Natural killer cell (primary cell): ENCODE measurements around the gene GPR78. TPM values are rescaled to one million over a fixed set of nuclear protein-coding genes. Genes with fewer than 3 reads are reported as not detected.

Source experiments
- ATAC-seq, 3 donors: fragments of 150-1000 bp in 2 of 3; fragments of 200-7000 bp in 1 of 3; cut with Tn5 transposase; 1 replicate in 1 of 3; 2 replicates in 2 of 3; pipeline ENCODE4 v1.10.0; 2021; ENCODE audit warnings: mild to moderate bottlenecking in 2 of 3, moderate library complexity in 2 of 3
- DNase-seq, 2 donors: peaks; one replicate each; pipeline versions ENCODE4 v3.0.0 to v3.0.0-alpha.2; 2013 to 2021; ENCODE audit warnings: mixed read lengths in 1 of 2
- H3K27ac ChIP-seq: one replicate; pipeline ENCODE4 v1.5.1; 2013; ENCODE audit warnings: mild to moderate bottlenecking, low read length
- H3K27me3 ChIP-seq: one replicate; pipeline ENCODE4 v1.6.1; 2013; ENCODE audit warnings: low read length; ENCODE audit not compliant: control insufficient read depth, insufficient read depth
- H3K36me3 ChIP-seq: one replicate; pipeline ENCODE4 v1.6.1; 2013; ENCODE audit warnings: low read length; ENCODE audit not compliant: control insufficient read depth, insufficient read depth
- H3K4me1 ChIP-seq: one replicate; pipeline ENCODE4 v1.6.1; 2013; ENCODE audit warnings: low read length; ENCODE audit not compliant: control insufficient read depth, insufficient read depth
- H3K4me3 ChIP-seq: one replicate; pipeline ENCODE4 v1.5.1; 2013; ENCODE audit warnings: low read length
- H3K9me3 ChIP-seq: one replicate; pipeline ENCODE4 v1.6.1; 2013; ENCODE audit warnings: low read length; ENCODE audit not compliant: control insufficient read depth, insufficient read depth
- H3K27ac Mint-ChIP-seq, 2 donors: one replicate each; pipeline ENCODE4 v1.8.0; 2022; ENCODE audit warnings: mild to moderate bottlenecking in 2 of 2, mixed read lengths in 2 of 2, moderate library complexity in 1 of 2
- H3K27me3 Mint-ChIP-seq, 2 donors: one replicate each; pipeline ENCODE4 v1.8.0; 2022; ENCODE audit warnings: low read depth in 2 of 2, mixed read lengths in 2 of 2
- H3K36me3 Mint-ChIP-seq: one replicate; pipeline ENCODE4 v1.8.0; 2022; ENCODE audit warnings: mixed read lengths
- H3K4me1 Mint-ChIP-seq, 2 donors: one replicate each; pipeline ENCODE4 v1.8.0; 2022; ENCODE audit warnings: mixed read lengths in 2 of 2
- H3K4me3 Mint-ChIP-seq: one replicate; pipeline ENCODE4 v1.8.0; 2022; ENCODE audit warnings: mild to moderate bottlenecking, moderate library complexity, mixed read lengths
- H3K9me3 Mint-ChIP-seq, 2 donors: one replicate each; pipeline ENCODE4 v1.8.0; 2022; ENCODE audit warnings: mixed read lengths in 2 of 2
- WGBS: methylation state at CpG from one replicate; pipeline ENCODE4 v1.1.7; 2013; ENCODE audit warnings: missing lambda C conversion rate; ENCODE audit not compliant: insufficient coverage; 5-methylcytosine and 5-hydroxymethylcytosine counted together
- intact Hi-C: fragments of 100-400 bp; cut with micrococcal nuclease; formaldehyde crosslinking; loops from one replicate; pipeline ENCODE4 v1.14.2; 2022
- total RNA-seq, 4 donors: library from RNA; stranded (reverse); fragments of 120-200 nt in 1 of 4; gene quantifications; one replicate each; pipeline versions ENCODE4 v1.2.3 to v1.2.4, GENCODE V29; 2013 to 2022
- TF ChIP-seq, protein P1 (sequence below): fragments of 200-600 bp; IDR thresholded peaks from one replicate; pipeline ENCODE4 v1.8.0; 2022; ENCODE audit warnings: antibody characterized with exemption

Gene GPR78
- total RNA-seq, 3 donors from 2014 or later (not counting 1 experiment from before 2014, with no cell fraction given) = not detected

DNA sequence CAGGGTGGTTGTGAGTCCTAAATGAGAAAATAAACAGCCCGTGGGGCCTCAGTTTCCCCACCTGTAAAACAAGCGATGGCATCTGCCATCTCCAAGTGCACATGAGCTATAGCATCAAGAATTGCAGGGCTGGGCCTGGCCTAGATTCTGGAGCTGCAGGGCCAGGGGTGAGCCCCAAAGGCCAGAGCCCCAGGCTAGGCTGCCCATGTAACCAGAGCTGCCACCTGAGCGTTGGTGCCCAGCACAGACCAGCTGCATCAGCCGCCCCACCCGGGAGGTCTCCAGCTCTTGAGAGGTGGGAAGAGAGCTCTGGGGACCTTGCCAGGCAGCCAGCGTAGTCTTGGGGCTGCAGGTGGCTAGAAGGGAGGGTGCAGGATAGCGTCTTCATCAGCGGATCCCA, 27.0 kb upstream of the GPR78 start:
- H3K27me3 Mint-ChIP-seq = no peaks in the 10 kb centered on the region
- H3K27ac Mint-ChIP-seq = no peak overlapping the region
- Histone ChIP-seq H3K4me1 (no peaks in the 10 kb centered on the region), H3K4me3 (no peak overlapping the region), H3K36me3 (no peaks in the 10 kb centered on the region), H3K27ac (no peak overlapping the region), H3K9me3 (no peaks in the 10 kb centered on the region), H3K27me3 (no peaks in the 10 kb centered on the region)
- WGBS = 81% methylated on average over 8 of the region's 8 CpGs
- no peak for ATAC-seq
- no peaks in the 10 kb centered on the region for H3K9me3 Mint-ChIP-seq
- TF ChIP-seq, protein P1, sequence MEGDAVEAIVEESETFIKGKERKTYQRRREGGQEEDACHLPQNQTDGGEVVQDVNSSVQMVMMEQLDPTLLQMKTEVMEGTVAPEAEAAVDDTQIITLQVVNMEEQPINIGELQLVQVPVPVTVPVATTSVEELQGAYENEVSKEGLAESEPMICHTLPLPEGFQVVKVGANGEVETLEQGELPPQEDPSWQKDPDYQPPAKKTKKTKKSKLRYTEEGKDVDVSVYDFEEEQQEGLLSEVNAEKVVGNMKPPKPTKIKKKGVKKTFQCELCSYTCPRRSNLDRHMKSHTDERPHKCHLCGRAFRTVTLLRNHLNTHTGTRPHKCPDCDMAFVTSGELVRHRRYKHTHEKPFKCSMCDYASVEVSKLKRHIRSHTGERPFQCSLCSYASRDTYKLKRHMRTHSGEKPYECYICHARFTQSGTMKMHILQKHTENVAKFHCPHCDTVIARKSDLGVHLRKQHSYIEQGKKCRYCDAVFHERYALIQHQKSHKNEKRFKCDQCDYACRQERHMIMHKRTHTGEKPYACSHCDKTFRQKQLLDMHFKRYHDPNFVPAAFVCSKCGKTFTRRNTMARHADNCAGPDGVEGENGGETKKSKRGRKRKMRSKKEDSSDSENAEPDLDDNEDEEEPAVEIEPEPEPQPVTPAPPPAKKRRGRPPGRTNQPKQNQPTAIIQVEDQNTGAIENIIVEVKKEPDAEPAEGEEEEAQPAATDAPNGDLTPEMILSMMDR = no peak
- DNase-seq = no peak
- intact Hi-C loops = no loop called here
- no peak overlapping the region for H3K4me3 Mint-ChIP-seq
- no peaks in the 10 kb centered on the region for H3K4me1 Mint-ChIP-seq
- H3K36me3 Mint-ChIP-seq = no peaks in the 10 kb centered on the region

DNA sequence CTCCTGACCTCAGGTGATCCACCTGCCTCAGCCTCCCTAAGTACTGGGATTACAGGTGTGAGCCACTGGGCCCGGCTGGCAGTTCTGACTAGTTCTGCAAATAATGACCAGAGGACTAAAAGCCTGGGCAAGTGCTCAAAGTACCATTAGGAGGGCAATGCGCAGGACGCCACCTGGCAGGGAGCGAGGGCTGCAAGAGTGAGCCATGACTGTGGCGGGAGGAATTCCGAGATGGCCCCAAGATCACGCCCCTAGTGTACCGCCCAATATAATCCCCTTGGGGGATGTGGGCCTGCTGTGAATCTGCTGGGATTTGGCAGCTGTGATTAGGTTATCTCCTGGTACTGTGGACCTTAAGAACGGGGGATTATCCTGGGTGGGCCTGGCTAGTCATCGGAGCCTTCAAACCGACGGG, 26.2 kb upstream of the GPR78 start:
- H3K27ac ChIP-seq = no peak overlapping the region
- no peak overlapping the region for H3K4me3 ChIP-seq
- H3K27me3 ChIP-seq = no peaks in the 10 kb centered on the region
- ATAC-seq (no peak), DNase-seq (no peak)
- H3K36me3 ChIP-seq = no peaks in the 10 kb centered on the region
- Mint-ChIP-seq H3K4me1 (no peaks in the 10 kb centered on the region), H3K27me3 (no peaks in the 10 kb centered on the region), H3K36me3 (no peaks in the 10 kb centered on the region), H3K9me3 (no peaks in the 10 kb centered on the region), H3K4me3 (no peak overlapping the region), H3K27ac (no peak overlapping the region)
- TF ChIP-seq, protein P1 = no peak
- WGBS = 90% methylated on average over 12 of the region's 12 CpGs
- no peaks in the 10 kb centered on the region for H3K9me3 ChIP-seq
- no peaks in the 10 kb centered on the region for H3K4me1 ChIP-seq
- intact Hi-C loops = no loop called here

GRCh38 chr4:8554555-8555100, 25.6 kb upstream of the GPR78 start:
- no peak for ATAC-seq

More at GRCh38 chr4:8554555-8555100, 25.6 kb upstream of the GPR78 start:
- WGBS = 83% methylated on average over 16 of the region's 17 CpGs
- no peak overlapping the region for H3K27ac Mint-ChIP-seq
- H3K4me1 Mint-ChIP-seq = no peaks in the 10 kb centered on the region
- no peak overlapping the region for H3K4me3 Mint-ChIP-seq
- intact Hi-C loops = no loop called here
- H3K9me3 ChIP-seq = no peaks in the 10 kb centered on the region
- no peaks in the 10 kb centered on the region for H3K9me3 Mint-ChIP-seq
- no peaks in the 10 kb centered on the region for H3K27me3 ChIP-seq
- no peaks in the 10 kb centered on the region for H3K36me3 ChIP-seq
- H3K36me3 Mint-ChIP-seq = no peaks in the 10 kb centered on the region
- no peaks in the 10 kb centered on the region for H3K4me1 ChIP-seq
- H3K27me3 Mint-ChIP-seq = no peaks in the 10 kb centered on the region
- TF ChIP-seq, protein P1 = no peak
- DNase-seq = no peak
- H3K27ac ChIP-seq = no peak overlapping the region
- no peak overlapping the region for H3K4me3 ChIP-seq
